Endothelial cell of umbilical vein (primary cell): ENCODE measurements around the gene LIM2. TPM values are rescaled to one million over a fixed set of nuclear protein-coding genes. Genes with fewer than 3 reads are reported as not detected.

Source experiments
- BruUV-seq: library from RNA; stranded (reverse); fragments of 400-500 nt; replicated peaks from 2 replicates; lab custom pipeline; 2021; lab: Mats Ljungman, UMichigan
- CTCF ChIA-PET: fragments of 300-600, 350-600 bp; sonication (Branson Sonifier 250); formaldehyde crosslinking; loops from one replicate; lab custom pipeline; 2021; ENCODE audit warnings: antibody characterized with exemption, inconsistent platforms; lab: Charles Lee
- POLR2A ChIA-PET: fragments of 300-600, 350-600 bp; sonication (Branson Sonifier 250); formaldehyde crosslinking; loops from one replicate; lab custom pipeline; 2021; ENCODE audit warnings: antibody characterized with exemption, inconsistent platforms; lab: Charles Lee
- DNase-seq: peaks from one replicate; pipeline ENCODE4 v3.0.0-alpha.2; 2011; ENCODE audit warnings: low read depth, low spot score
- FAIRE-seq: peaks from 2 replicates; lab custom pipeline; 2011; peaks lifted over from hg19 to GRCh38; lab: Jason Lieb, UNC
- H2AFZ ChIP-seq: 2 replicates; pipeline ENCODE4 v1.6.0; 2012; ENCODE audit warnings: low read depth, low read length, control low read depth, inconsistent platforms
- H3K27ac ChIP-seq: 2 replicates; pipeline ENCODE4 v1.5.1; 2011; ENCODE audit warnings: low read depth, mild to moderate bottlenecking, control low read depth, low read length, moderate library complexity; ENCODE audit not compliant: insufficient read depth
- H3K27me3 ChIP-seq, 2 experiments: 2 replicates each; pipeline versions ENCODE4 v1.6.0 to v1.6.1; 2011; ENCODE audit warnings: low read length in 2 of 2, mixed read lengths in 1 of 2; ENCODE audit not compliant: control insufficient read depth in 2 of 2, insufficient read depth in 2 of 2
- H3K36me3 ChIP-seq, 2 experiments: 2 replicates in 1 of 2; 3 replicates in 1 of 2; pipeline ENCODE4 v1.5.1; 2011; ENCODE audit warnings: low read length in 2 of 2, mild to moderate bottlenecking in 1 of 2, moderate library complexity in 1 of 2; ENCODE audit not compliant: control insufficient read depth in 2 of 2, insufficient read depth in 2 of 2; ENCODE audit errors: extremely low read depth in 1 of 2
- H3K4me1 ChIP-seq: 3 replicates; pipeline ENCODE4 v1.5.1; 2011; ENCODE audit warnings: mild to moderate bottlenecking, low read length; ENCODE audit not compliant: control insufficient read depth, insufficient read depth; ENCODE audit errors: extremely low read depth
- H3K4me2 ChIP-seq: 2 replicates; pipeline ENCODE4 v1.6.1; 2011; ENCODE audit warnings: low read length, control low read depth, mixed read lengths; ENCODE audit not compliant: insufficient read depth
- H3K4me3 ChIP-seq, 3 experiments: fragments of 200-600 bp in 1 of 3; sonication (generic), shearing (Covaris generic) in 1 of 3; replicated peaks in 1 of 3; 2 replicates each; pipeline ENCODE4 v1.5.1; 2011 to 2016; ENCODE audit warnings: control low read depth in 3 of 3, low read length in 3 of 3, mild to moderate bottlenecking in 2 of 3, inconsistent platforms in 1 of 3, low read depth in 1 of 3, moderate library complexity in 1 of 3; ENCODE audit not compliant: insufficient read depth in 1 of 3
- H3K79me2 ChIP-seq: 2 replicates; pipeline ENCODE4 v1.6.0; 2012; ENCODE audit warnings: low read length, inconsistent platforms; ENCODE audit not compliant: control insufficient read depth, insufficient read depth
- H3K9ac ChIP-seq: replicated peaks from 2 replicates; pipeline ENCODE3; 2011; ENCODE audit warnings: low read length, control low read depth; ENCODE audit not compliant: insufficient read depth; ENCODE audit errors: extremely low read depth
- H3K9me1 ChIP-seq: replicated peaks from 3 replicates; pipeline ENCODE4 v1.6.0; 2011; ENCODE audit warnings: mild to moderate bottlenecking, low read length; ENCODE audit not compliant: control insufficient read depth, insufficient read depth; ENCODE audit errors: extremely low read depth
- H3K9me3 ChIP-seq: replicated peaks from 2 replicates; pipeline ENCODE4 v1.5.1; 2012; ENCODE audit warnings: low read length, inconsistent platforms; ENCODE audit not compliant: control insufficient read depth, insufficient read depth
- H4K20me1 ChIP-seq: replicated peaks from 2 replicates; pipeline ENCODE3; 2011; ENCODE audit warnings: mild to moderate bottlenecking, low read length; ENCODE audit not compliant: control insufficient read depth, insufficient read depth; ENCODE audit errors: extremely low read depth
- EZH2 ChIP-seq: IDR thresholded peaks from 2 replicates; pipeline ENCODE4 v1.6.1; 2012; ENCODE audit warnings: borderline replicate concordance, low read depth, mild to moderate bottlenecking, moderate library complexity, low read length, inconsistent platforms; ENCODE audit not compliant: severe bottlenecking
- FOS ChIP-seq: IDR thresholded peaks from 2 replicates; pipeline ENCODE4 v1.6.1; 2011; ENCODE audit warnings: mild to moderate bottlenecking, low read length, moderate library complexity, borderline replicate concordance; ENCODE audit not compliant: insufficient read depth
- GATA2 ChIP-seq: IDR thresholded peaks from 2 replicates; pipeline ENCODE4 v1.7.0; 2011; ENCODE audit warnings: low read depth, mild to moderate bottlenecking, moderate library complexity, mixed read lengths, low read length; ENCODE audit not compliant: insufficient read length, insufficient read depth
- JUN ChIP-seq: IDR thresholded peaks from 2 replicates; pipeline ENCODE4 v1.6.1; 2011; ENCODE audit warnings: borderline replicate concordance, low read depth; ENCODE audit not compliant: insufficient read length, insufficient read depth
- MYC ChIP-seq: IDR thresholded peaks from one replicate; pipeline ENCODE4 v1.6.1; 2011; ENCODE audit warnings: mild to moderate bottlenecking, low read depth, low read length
- POLR2A ChIP-seq: IDR thresholded peaks from 2 replicates; pipeline ENCODE4 v1.6.1; 2012; ENCODE audit warnings: low read depth, mild to moderate bottlenecking, control low read depth, low read length
- POLR2AphosphoS5 ChIP-seq: IDR thresholded peaks from 2 replicates; pipeline ENCODE4 v1.6.1; 2012; ENCODE audit warnings: low read depth, mild to moderate bottlenecking, control low read depth, low read length, moderate library complexity; ENCODE audit not compliant: insufficient read depth
- dilution Hi-C: fragments of 300-500 bp; cut with MboI; formaldehyde crosslinking; loops from one replicate; pipeline ENCODE4 v1.15.0; 2019; ENCODE audit warnings: low sequenced_read_pairs; ENCODE audit not compliant: extremely low pct_ligation_motif_present
- intact Hi-C: fragments of 100-400 bp; cut with micrococcal nuclease; formaldehyde crosslinking; loops from one replicate; pipeline ENCODE4 v1.10.0; 2022
- polyA plus RNA-seq, 4 experiments: library from polyadenylated mRNA; depleted of rRNA in 3 of 4; stranded (reverse) in 3 of 4; unstranded in 1 of 4; fragments of >200 nt; gene quantifications; 2 replicates each; pipeline versions ENCODE4 v1.2.1 to v1.2.3, GENCODE V29; 2011 to 2012; ENCODE audit warnings: missing spikeins in 1 of 4
- total RNA-seq: library from RNA; stranded (reverse); gene quantifications from 2 replicates; pipeline ENCODE4 v1.2.3, GENCODE V29; 2021
- TF ChIP-seq, protein P1 (sequence below): IDR thresholded peaks from 2 replicates; pipeline ENCODE4 v1.6.1; 2011; ENCODE audit not compliant: insufficient read depth, insufficient read length
- TF ChIP-seq, protein P2 (sequence below), 2 donors: IDR thresholded peaks; 1 replicate in 1 of 2; 2 replicates in 1 of 2; pipeline ENCODE4 v1.5.1; 2011; ENCODE audit warnings: low read length in 2 of 2, mild to moderate bottlenecking in 2 of 2, moderate library complexity in 2 of 2, control low read depth in 1 of 2, inconsistent platforms in 1 of 2, low read depth in 1 of 2; ENCODE audit not compliant: insufficient read depth in 1 of 2; ENCODE audit errors: extremely low read depth in 1 of 2

The LIM2 gene
- total and polyA plus RNA-seq, 2 donors (not counting 3 experiments of a cell fraction or from before 2014, with no cell fraction given): not detected

DNA sequence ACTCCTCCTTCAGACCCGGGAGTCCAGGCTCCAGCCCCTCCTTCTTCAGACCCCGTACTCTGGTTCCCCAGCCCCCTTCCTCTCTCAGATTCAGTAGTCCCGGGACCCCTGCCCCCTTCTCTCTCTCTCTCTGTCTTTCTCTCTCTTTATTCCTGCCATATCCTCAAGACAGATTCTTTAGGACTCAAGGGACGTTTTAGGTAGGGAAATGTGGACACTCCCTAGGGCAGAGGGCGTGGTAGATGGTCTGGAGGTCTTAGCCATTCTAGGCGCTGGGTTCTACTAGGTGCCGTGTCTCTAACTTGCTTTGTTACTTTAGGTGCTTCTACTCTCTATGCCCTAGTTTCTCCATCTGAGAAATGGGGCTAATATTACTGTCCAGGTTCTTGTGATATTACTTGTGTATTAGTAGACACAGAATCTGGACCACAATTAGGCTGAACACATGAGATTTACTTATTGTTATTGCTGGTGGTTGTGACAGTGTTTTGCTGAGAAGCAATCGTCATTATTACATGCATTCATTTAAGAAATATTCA, 3.4 kb upstream of the LIM2 start:
- TF ChIP-seq, protein P1, sequence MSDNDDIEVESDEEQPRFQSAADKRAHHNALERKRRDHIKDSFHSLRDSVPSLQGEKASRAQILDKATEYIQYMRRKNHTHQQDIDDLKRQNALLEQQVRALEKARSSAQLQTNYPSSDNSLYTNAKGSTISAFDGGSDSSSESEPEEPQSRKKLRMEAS: no peak
- TF ChIP-seq POLR2A (no peak), EZH2 (no peak), MYC (no peak), GATA2 (no peak), JUN (no peak), FOS (no peak), POLR2AphosphoS5 (no peak)
- TF ChIP-seq, protein P2, sequence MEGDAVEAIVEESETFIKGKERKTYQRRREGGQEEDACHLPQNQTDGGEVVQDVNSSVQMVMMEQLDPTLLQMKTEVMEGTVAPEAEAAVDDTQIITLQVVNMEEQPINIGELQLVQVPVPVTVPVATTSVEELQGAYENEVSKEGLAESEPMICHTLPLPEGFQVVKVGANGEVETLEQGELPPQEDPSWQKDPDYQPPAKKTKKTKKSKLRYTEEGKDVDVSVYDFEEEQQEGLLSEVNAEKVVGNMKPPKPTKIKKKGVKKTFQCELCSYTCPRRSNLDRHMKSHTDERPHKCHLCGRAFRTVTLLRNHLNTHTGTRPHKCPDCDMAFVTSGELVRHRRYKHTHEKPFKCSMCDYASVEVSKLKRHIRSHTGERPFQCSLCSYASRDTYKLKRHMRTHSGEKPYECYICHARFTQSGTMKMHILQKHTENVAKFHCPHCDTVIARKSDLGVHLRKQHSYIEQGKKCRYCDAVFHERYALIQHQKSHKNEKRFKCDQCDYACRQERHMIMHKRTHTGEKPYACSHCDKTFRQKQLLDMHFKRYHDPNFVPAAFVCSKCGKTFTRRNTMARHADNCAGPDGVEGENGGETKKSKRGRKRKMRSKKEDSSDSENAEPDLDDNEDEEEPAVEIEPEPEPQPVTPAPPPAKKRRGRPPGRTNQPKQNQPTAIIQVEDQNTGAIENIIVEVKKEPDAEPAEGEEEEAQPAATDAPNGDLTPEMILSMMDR (IDR thresholded peaks at IDR 0.05; ENCODE audit: extremely low read depth in 1 of 2, insufficient read depth in 1 of 2, low read depth in 1 of 2, low read length in 2 of 2): no peak
- Histone ChIP-seq H3K9ac (no peak overlapping the region), H2AFZ (no peak overlapping the region), H3K27ac (no peak overlapping the region), H3K4me2 (no peak overlapping the region), H3K36me3 (no peaks in the 10 kb centered on the region), H3K79me2 (no peaks in the 10 kb centered on the region), H3K4me3 (no peak overlapping the region), H3K4me1 (peaks cover 8% of the 10 kb centered on the region), H3K9me1 (no peaks in the 10 kb centered on the region), H3K27me3 (no peaks in the 10 kb centered on the region), H4K20me1 (no peaks in the 10 kb centered on the region), H3K9me3 (no peaks in the 10 kb centered on the region)
- POLR2A ChIA-PET: no interaction called here
- CTCF ChIA-PET: no interaction called here
- FAIRE-seq: no peak
- intact Hi-C loops (no loop called here), dilution Hi-C loops (no loop called here)
- DNase-seq: no peak
- no TSS peak for BruUV-seq
